GM19455 (cell line): Measurements from ENCODE around the gene EIF4ENIF1.
"Not testable (repeated sequence)": the region's sequence is repeated elsewhere in the genome, so short reads cannot be mapped to it uniquely, and the experiment has no call there.

ENCODE experiments used
- ATAC-seq: cut with Tn5 transposase; IDR thresholded peaks from one replicate; pipeline ENCODE4 v1.9.1; 2021; ENCODE audit not compliant: unreplicated experiment

EIF4ENIF1 gene

DNA sequence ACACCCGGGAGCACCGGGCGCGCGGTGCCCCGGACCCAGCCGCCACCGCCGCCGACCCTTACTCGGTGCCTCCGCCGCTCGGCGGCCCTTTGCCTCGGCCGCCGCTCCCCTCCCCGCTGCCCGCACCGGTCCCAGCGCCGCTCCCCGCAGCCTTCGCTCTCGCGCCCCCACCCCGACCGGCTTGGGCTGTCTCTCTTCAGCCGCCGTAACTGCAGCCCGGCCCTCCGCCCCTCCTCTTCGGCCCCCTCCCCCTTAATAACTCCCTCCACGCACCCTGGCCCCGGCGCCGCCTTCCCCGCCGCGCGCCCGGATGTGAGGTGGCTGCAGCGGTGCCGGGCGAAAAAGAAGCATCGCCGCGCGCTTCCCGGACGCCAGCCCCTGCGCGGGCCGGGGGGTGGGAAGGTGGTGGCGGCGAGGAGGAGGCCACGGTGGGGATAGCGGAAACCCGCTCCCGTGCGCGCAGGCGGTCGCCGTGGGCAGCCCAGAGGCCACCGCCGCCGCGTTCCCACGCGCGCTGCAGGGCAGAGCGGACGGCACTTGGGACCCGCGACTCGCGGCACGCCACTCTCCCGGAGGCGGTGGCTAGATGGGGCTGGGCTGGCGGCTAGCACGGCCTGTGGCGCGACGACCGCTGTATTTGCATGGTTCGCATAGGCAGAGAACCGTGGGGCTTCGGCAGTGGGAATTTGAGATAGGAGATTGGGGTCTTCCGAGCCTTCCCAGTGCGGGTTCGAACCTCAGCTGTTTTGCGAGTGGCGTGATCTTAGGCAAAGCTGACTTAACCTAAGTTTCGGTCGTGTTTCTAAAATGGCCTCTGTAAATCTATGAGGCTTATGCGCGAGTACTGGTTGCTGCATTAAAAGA lies at the start of gene EIF4ENIF1:
EIF4ENIF1 (minus strand) TSS at position 211 of the 864 bp plus-strand sequence. CDS start 1,124 bp downstream, outside the sequence.
- ATAC-seq = peak; percentile 29

GRCh38 chr22:31538815-31539214 lies 49.2 kb upstream of the EIF4ENIF1 start:
- no peak for ATAC-seq

- ATAC-seq = no peak
Observed at GRCh38 chr22:31537019-31537535, 47.4 kb upstream of the EIF4ENIF1 start.

- ATAC-seq = no peak
Observed at GRCh38 chr22:31533374-31533773, 43.7 kb upstream of the EIF4ENIF1 start.

DNA sequence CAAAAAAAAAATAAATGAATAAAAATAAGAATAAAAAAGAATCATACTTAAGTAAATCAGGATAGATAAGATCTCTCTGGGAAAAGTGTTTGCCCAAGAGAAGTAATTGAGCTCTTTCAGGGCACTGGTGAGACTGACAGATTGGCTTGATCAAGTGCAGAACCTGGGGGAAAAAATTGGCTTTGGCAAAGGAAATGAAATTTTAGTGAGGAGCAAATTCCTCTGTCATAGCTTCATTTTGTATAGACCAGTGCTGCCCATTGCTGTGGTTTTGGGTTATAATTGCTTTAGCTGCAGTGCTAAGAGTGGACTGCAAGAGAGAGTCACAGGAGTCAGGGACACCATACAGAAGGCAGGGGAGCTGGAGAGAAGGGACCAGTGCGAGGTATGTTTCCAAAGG lies 42.4 kb upstream of the EIF4ENIF1 start:
- no peak for ATAC-seq

DNA sequence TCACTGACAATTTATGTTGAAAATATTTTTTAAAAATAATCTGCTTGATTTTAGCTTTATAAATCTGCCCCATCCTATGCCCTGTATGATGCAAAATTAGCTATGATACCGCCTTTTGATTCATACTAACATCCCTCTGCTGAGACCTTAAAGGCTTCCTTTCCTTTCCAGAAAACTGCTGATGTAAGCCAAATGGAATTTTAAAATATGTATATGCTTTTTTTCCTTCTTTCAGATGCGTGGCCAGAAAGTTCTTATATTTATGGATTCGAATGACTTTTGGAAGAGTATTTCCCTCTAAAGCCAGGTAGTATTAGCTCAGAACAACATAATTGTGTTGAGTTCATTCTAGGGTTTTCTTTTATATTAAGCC lies 41.2 kb upstream of the EIF4ENIF1 start:
- ATAC-seq = no peak

- no peak for ATAC-seq
Observed at GRCh38 chr22:31526270-31526669, 36.6 kb upstream of the EIF4ENIF1 start.

DNA sequence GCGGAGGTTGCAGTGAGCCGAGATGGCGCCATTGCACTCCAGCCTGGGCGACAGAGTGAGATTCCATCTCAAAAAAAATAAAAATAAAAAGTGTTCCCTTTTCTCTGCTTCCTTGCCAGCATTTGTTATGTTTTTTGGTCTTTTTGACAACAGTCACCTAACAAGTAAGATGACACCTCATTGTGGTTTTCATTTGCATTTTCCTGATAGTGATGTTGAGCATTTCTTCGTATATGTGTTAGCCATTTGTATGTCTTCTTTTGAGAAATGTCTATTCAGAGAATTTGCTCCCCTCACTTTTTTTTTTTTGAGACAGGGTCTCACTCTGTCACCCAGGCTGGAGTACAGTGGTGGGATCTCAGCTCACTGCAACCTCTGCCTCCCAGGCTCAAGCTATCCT lies 34.5 kb upstream of the EIF4ENIF1 start:
- ATAC-seq = not testable (repeated sequence)

DNA sequence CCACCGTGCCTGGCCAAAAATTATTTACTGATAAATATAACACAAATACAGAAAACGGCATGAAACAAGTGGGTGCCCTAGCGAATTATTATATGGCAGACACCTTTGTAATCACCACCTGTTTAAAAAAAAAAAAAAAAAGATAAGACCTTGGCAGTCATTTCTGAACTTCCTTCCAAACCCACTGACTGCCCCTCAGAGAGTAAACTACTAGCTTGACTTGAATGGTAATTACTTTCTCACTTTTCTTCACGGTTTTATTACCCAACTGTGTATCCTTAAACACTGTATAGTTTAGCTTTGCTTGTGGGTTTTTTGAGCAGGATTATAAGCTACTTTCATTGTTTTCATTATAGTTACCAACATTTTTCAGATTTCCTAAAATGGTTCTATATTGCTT lies 30.4 kb upstream of the EIF4ENIF1 start:
- no peak for ATAC-seq

DNA sequence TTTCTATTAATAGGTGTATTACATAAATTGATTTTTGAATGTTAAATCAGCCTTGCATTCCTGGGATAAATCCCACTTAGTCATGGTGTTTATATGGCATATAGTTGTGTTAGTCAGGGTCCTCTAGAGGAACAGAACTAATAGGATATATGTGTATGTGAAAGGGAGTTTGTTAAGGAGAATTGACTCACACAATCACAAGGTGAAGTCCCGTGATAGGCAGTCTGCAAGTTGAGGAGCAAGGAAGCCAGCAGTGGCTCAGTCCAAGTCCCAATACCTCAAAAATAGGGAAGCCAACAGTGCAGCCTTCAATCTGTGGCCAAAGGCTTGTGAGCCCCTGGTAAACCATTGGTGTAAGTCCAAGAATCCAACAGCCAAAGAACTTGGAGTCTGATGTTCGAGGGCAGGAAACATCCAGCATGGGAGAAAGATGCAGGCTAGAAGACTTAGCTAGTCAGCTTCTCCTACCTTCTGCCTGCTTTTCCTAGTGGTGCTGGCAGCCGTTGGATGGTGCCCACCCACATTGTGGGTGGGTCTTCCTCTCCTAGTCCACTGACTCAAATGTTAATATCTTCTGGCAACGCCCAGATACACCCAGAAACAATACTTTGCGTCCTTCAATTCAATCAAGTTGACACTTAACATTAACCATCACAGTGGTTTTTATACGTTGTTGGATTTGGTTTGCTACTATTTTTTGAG lies 19.6 kb upstream of the EIF4ENIF1 start:
- no peak for ATAC-seq

- no peak for ATAC-seq
Observed at GRCh38 chr22:31508536-31508935, 18.9 kb upstream of the EIF4ENIF1 start.

DNA sequence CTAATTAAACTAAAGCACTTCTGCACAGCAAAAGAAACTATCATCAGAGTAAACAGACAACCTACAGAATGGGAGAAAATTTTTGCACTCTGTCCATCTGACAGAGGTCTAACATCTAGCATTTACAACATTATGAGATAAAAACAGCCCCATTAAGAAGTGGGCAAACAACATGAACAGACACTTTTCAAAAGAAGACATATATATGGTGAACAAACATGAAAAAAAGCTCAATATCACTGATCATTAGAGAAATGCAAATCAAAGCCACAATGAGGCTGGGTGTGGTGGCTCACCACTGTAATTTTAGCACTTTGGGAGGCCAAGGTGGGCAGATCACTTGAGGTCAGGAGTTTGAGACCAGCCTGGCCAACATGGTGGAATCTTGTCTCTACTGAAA lies 17.9 kb upstream of the EIF4ENIF1 start:
- ATAC-seq = not testable (repeated sequence)

GRCh38 chr22:31504282-31504681 lies 14.6 kb upstream of the EIF4ENIF1 start:
- ATAC-seq = no peak

DNA sequence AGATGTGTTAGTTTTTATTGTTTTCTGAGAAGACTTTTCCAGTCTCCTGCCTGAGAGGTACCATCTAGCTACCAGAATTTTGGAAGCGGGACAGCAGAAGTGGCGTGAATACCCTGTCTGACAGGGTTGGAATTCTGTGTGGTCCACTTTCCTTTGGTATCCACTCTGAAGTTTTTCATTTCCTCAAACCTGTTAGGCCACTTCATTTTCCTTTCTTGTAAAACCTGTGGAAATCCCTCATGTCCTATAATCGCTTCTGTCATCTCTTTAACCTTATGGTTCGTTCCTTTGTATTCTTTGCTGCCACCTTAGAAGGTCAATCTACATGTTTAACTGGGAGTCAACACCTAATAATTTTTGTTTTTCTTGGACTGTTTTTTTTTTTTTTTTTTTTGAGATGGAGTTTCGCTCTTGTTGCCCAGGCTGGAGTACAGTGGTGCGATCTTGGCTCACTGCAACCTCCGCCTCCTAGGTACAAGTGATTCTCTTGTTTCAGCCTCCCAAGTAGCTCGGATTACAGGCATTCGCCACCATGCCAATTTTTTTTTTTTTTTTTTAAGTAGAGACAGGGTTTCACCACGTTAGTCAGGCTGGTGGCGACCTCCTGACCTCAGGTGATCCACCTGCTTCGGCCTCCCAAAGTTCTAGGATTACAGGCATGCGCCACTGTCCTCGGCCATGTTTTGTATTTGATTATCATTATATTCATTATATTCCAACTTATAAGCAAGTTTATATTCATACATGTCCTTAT lies 13.7 kb upstream of the EIF4ENIF1 start:
- ATAC-seq = no peak

DNA sequence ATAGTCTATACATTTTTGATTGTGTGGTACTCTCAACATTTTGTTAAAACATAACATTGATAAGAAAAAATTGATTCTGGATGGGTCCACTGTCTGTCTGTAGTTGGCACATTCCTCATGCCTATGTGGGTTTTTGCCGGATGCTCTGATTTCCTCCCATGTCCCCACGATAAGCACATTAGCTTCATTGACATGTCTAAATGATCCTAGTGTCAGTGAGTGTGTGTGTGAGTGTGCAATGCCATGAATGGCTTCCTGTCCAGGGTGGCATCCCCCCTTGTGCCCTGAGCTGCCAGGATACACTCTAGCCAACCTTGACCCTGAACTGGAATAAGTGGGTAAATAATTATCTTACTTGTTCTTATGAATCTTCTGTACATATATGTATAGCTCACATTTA lies 12.1 kb upstream of the EIF4ENIF1 start:
- no peak for ATAC-seq

GRCh38 chr22:31497148-31497938 lies 7.7 kb upstream of the EIF4ENIF1 start:
- ATAC-seq = no peak

DNA sequence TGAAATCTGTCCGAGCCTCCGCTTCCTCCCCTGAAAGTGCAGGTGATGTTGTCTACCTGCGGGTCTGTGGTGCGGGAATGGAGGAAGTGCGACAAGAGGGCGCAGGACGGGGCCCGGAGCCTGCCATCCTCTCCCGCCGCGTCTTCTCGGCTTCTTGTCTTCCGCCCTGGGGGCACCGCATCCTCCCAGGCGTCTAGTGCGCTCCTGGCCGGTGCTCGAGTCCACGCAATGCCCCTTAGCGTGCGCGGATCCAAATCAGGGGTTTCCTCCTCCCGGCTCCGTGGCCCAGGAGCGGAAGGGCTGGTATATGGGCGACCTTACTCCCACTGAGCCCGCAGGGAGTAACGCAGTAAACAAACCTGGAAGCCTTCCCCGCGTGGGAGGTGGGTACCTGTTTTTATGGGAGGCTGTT lies 7.1 kb upstream of the EIF4ENIF1 start:
- ATAC-seq = peak; percentile 25

DNA sequence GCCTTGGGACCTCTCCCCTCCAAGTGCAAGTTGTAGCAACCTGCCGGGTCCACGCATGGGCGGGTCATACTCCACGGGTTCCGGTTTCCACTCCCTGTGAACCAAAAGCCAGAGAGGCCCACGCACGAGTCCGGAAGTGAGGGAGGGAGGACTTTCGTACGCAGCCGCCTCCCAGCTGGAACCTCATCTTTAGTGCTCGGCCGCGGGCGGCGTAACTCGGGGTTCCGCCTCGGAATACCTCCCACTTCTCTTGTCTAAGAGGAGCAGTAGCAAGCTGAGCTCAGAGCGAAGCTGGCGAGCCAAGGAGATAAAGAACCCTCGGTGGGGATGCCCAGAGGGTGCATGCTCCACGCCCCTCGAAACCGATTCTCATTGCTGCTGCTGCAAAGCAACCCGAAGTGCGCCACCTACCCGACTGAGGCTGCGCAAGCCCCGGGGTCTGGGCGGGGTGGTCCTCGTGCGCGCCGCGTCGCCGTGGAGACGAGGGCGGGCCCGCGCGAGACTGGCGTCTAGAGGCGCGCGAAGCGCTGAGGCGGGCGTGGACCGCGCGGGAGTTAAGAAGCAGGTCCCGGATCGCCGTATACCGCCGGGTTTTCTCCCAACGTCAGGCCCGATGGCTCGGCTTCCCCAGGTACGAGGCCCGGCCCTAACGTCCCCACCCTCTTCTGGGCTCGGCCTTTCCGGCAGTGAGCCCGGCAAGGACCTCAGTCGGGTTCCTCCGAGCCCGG lies 6.5 kb upstream of the EIF4ENIF1 start, which contains the start of gene SFI1:
SFI1 (plus strand) TSS at position 530 of the 728 bp plus-strand sequence. CDS start 11,749 bp downstream, outside the sequence.
- peak; percentile 65 for ATAC-seq

GRCh38 chr22:31495343-31495742 lies 5.7 kb upstream of the EIF4ENIF1 start:
- ATAC-seq = no peak

DNA sequence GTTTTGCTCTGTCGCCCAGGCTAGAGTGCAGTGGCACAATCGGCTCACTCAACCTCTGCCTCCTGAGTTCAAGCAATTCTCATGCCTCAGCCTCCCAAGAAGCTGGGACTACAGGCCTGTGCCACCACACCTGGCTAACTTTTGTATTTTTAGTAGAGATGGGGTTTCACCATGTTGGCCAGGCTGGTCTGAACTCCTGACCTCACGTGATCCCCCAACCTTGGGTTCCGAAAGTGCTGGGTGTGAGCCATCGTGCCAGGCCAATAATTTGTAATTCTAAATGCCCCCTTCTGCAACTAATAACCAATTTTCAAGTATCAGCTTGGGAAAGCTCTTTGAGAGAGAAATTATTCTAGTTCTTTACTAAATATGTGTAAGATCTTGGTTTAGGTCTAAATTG lies 3.7 kb upstream of the EIF4ENIF1 start:
- ATAC-seq = not testable (repeated sequence)
